ENCODE results near the gene RALGPS1.

DNA sequence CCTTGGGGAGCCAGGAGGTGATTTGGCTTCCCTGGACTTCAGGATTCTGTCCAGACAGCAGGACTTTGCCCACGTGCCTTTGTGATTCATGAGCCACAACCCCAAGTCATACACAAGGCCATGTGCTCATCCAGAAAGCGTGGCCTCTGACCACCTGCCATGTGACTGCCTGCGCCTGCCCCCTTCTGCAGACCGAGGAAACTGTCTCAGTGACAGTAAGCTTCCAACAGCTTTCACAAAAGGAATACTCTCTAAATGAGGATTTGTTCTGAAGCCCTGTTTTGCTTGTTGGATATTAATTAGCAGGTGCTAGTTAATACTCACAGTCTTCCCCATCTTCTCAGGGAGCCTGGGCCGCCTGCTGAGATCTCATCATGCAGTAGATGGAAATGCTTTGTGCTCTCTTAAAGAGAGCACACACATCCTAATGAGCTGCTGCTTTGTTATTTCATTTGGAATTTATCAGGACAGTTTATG is 244.8 kb downstream of the RALGPS1 start:
- TF ChIP-seq, protein P1, sequence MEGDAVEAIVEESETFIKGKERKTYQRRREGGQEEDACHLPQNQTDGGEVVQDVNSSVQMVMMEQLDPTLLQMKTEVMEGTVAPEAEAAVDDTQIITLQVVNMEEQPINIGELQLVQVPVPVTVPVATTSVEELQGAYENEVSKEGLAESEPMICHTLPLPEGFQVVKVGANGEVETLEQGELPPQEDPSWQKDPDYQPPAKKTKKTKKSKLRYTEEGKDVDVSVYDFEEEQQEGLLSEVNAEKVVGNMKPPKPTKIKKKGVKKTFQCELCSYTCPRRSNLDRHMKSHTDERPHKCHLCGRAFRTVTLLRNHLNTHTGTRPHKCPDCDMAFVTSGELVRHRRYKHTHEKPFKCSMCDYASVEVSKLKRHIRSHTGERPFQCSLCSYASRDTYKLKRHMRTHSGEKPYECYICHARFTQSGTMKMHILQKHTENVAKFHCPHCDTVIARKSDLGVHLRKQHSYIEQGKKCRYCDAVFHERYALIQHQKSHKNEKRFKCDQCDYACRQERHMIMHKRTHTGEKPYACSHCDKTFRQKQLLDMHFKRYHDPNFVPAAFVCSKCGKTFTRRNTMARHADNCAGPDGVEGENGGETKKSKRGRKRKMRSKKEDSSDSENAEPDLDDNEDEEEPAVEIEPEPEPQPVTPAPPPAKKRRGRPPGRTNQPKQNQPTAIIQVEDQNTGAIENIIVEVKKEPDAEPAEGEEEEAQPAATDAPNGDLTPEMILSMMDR (IDR thresholded peaks at IDR 0.05) = peak; percentile 10 to 37 (median 23)
- TF ChIP-seq POLR2A (IDR thresholded peaks at IDR 0.05) = no peak
- TF ChIP-seq EP300 (IDR thresholded peaks at IDR 0.05) = peak in 1 of 2 donors; percentile 48

All from tibial nerve (tissue), 4 donors.